ENCODE measurements around the gene GARS1.

GARS1 gene

GRCh38 chr7:30605832-30606231 lies 11.2 kb downstream of the GARS1 start:
- FAIRE-seq, result no peak
- no peak for TF ChIP-seq CTCF (IDR thresholded peaks at IDR 0.05; ENCODE audit: insufficient read depth, missing control alignments)
- DNase-seq (ENCODE audit: insufficient read length, low spot score), result no peak

- no peak for FAIRE-seq
- no peak for TF ChIP-seq CTCF (IDR thresholded peaks at IDR 0.05; ENCODE audit: insufficient read depth, missing control alignments)
- DNase-seq (ENCODE audit: insufficient read length, low spot score), result no peak
Measured at GRCh38 chr7:30612658-30613265, 18.1 kb downstream of the GARS1 start.

DNA sequence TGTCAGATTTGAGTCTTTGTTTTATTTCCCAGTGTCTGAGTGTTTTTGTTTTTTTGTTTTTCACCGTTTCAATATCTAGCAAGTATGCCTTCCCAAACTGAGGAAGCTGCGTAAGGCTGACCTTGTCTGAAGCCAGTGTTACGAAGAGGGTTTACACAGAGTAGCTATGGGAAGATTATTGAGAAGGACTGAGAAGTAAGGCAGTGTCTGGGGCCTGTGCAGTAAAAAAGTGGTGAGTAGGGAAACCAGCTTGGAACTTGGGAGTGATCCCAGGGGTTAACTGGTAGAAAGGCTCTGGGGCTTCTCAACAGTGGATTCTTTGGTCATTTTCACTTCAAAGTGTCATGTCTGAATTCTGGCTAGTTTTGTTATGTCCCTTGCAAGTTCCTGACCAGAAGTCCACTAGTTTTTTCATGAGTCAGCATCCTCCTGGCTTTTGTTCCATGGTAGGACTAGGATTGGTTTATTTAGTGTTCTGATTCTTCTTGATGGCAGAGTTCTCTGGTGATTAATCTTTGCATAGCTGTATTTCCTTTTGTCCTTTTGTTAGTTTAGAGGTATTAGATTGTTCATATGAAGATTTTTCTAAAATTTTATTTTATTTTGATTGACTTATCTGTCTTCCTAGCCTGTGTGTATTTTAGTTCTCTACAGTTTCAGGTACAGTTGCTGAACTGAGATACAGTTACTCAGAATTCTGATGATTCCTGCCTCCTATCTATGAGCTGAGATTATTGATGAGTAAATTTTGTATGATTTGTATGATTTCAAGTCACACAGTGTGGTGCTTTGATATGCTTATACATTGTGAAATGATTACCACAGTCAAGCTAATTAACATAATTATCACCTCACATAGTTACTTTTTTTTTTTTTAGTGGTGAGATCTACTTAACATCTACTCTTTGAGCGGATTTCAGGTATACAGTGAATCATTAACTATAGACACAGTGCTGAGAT lies 19.0 kb downstream of the GARS1 start:
- FAIRE-seq, result no peak
- no peak for TF ChIP-seq CTCF (IDR thresholded peaks at IDR 0.05; ENCODE audit: insufficient read depth, missing control alignments)
- DNase-seq (ENCODE audit: insufficient read length, low spot score), result no peak

GRCh38 chr7:30616318-30616717 lies 21.6 kb downstream of the GARS1 start:
- no peak for DNase-seq (ENCODE audit: insufficient read length, low spot score)
- no peak for FAIRE-seq
- TF ChIP-seq CTCF (IDR thresholded peaks at IDR 0.05; ENCODE audit: insufficient read depth, missing control alignments), result no peak

DNA sequence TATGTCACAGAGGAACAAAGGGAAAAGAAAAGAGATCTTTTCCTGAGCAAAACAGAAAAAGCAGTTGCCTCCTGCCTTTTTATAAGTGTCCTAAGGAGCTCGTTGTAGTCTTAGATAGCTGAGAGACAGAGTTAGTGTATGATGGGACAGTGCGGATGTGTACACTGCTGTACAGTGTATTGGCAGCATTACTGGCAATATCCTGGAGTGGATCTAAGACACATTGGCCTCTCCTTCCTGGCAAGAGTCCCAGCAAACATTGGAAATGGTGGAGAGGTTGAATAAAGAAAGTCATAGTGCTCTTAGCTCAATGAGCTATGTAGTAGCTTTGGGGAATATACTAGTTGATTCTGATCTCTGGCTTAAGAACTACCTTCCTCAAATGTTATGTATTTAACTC lies 22.7 kb downstream of the GARS1 start:
- TF ChIP-seq CTCF (IDR thresholded peaks at IDR 0.05; ENCODE audit: insufficient read depth, missing control alignments), result no peak
- FAIRE-seq (no peak), DNase-seq (ENCODE audit: insufficient read length, low spot score) (no peak)

DNA sequence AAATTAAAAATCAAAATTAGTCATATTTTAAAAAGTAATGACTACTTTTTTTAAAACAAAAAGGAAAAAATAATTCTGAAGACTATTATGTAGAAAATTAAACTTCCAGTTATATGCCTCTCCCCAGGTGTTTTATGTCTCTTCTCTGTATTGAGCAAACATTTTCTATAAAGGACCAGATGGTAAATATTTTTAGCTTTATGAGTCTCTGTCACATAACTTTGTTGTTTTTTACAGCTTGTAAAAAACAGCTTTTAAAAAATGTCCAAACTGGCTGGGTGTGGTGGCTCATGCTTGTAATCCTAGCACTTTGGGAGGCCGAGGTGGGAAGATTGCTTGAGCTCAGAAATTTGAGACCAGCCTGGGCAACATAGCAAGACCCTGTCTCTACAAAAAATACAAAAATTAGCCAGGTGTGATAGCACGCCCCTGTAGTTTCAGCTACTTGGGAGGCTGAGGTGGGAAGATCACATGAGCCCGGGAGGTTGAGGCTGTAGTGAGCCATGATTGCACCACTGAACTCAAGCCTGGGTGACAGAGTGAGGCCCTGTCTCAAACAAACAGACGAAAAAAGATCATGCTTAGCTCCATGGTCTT lies 23.5 kb downstream of the GARS1 start:
- no peak for FAIRE-seq
- DNase-seq (ENCODE audit: insufficient read length, low spot score), result no peak
- TF ChIP-seq CTCF (IDR thresholded peaks at IDR 0.05; ENCODE audit: insufficient read depth, missing control alignments), result no peak
